ENCODE measurements around the gene LANCL1. TPM values are rescaled to one million over a fixed set of nuclear protein-coding genes. Genes with fewer than 3 reads are reported as not detected.
A peak's percentile ranks its signal among the peaks of the same experiment; 100 is the strongest.

The LANCL1 gene
- polyA plus RNA-seq, 1 experiment: 66.6 TPM

GRCh38 chr2:210478661-210479060 is 2.1 kb upstream of the LANCL1 start:
- Histone ChIP-seq H3K27me3 (ENCODE audit: control insufficient read depth, insufficient read depth, low read length) (no peaks in the 10 kb centered on the region), H3K4me3 (ENCODE audit: low read depth, low read length) (no peak overlapping the region), H3K9me3 (ENCODE audit: control insufficient read depth, insufficient read depth, low read length) (no peaks in the 10 kb centered on the region), H3K27ac (ENCODE audit: low read depth, low read length) (no peak overlapping the region)
- CTCF ChIA-PET: interaction anchor here (1.1 kb wide), 1 partner anchor 24 kb away, joined by 6 read pairs; no protein-coding TSS in a partner anchor
- TF ChIP-seq CTCF (IDR thresholded peaks at IDR 0.05; ENCODE audit: low read depth, low read length): no peak
- POLR2A ChIA-PET: no interaction called here
- DNase-seq (ENCODE audit: low read depth, low spot score): no peak

GRCh38 chr2:210477496-210477895 is 937 bp upstream of the LANCL1 start:
- peak overlapping the region; percentile 76 for H3K4me3 ChIP-seq (ENCODE audit: low read depth, low read length)
- CTCF ChIA-PET: interaction anchor here (2.0 kb wide), 1 partner anchor 25 kb away, joined by 14 read pairs; no protein-coding TSS in a partner anchor

GRCh38 chr2:210475706-210476105 is 853 bp downstream of the LANCL1 start:
- H3K4me3 ChIP-seq (ENCODE audit: low read depth, low read length): peak overlapping the region; percentile 76
- CTCF ChIA-PET: interaction anchor here (2.0 kb wide), 1 partner anchor 27 kb away, joined by 14 read pairs; no protein-coding TSS in a partner anchor
- H3K27ac ChIP-seq (ENCODE audit: low read depth, low read length): no peak overlapping the region

More at GRCh38 chr2:210477496-210477895, 937 bp upstream of the LANCL1 start:
- POLR2A ChIA-PET: no interaction called here
- Histone ChIP-seq H3K27ac (ENCODE audit: low read depth, low read length) (no peak overlapping the region), H3K9me3 (ENCODE audit: control insufficient read depth, insufficient read depth, low read length) (no peaks in the 10 kb centered on the region), H3K27me3 (ENCODE audit: control insufficient read depth, insufficient read depth, low read length) (no peaks in the 10 kb centered on the region)
- peak; percentile 23 for DNase-seq (ENCODE audit: low read depth, low spot score)
- TF ChIP-seq CTCF (IDR thresholded peaks at IDR 0.05; ENCODE audit: low read depth, low read length): no peak

GRCh38 chr2:210474776-210475175 is 1.8 kb downstream of the LANCL1 start:
- no peaks in the 10 kb centered on the region for H3K27me3 ChIP-seq (ENCODE audit: control insufficient read depth, insufficient read depth, low read length)
- no peaks in the 10 kb centered on the region for H3K9me3 ChIP-seq (ENCODE audit: control insufficient read depth, insufficient read depth, low read length)
- ChIA-PET CTCF (interaction anchor here (2.1 kb wide), 1 partner anchor 28 kb away, joined by 8 read pairs; no protein-coding TSS in a partner anchor), POLR2A (no interaction called here)
- no peak for DNase-seq (ENCODE audit: low read depth, low spot score)
- TF ChIP-seq CTCF (IDR thresholded peaks at IDR 0.05; ENCODE audit: low read depth, low read length): no peak
- H3K27ac ChIP-seq (ENCODE audit: low read depth, low read length): no peak overlapping the region
- H3K4me3 ChIP-seq (ENCODE audit: low read depth, low read length): no peak overlapping the region

More at GRCh38 chr2:210475706-210476105, 853 bp downstream of the LANCL1 start:
- Histone ChIP-seq H3K9me3 (ENCODE audit: control insufficient read depth, insufficient read depth, low read length) (no peaks in the 10 kb centered on the region), H3K27me3 (ENCODE audit: control insufficient read depth, insufficient read depth, low read length) (no peaks in the 10 kb centered on the region)
- POLR2A ChIA-PET: no interaction called here
- TF ChIP-seq CTCF (IDR thresholded peaks at IDR 0.05; ENCODE audit: low read depth, low read length): no peak
- no peak for DNase-seq (ENCODE audit: low read depth, low spot score)

- DNase-seq (ENCODE audit: low read depth, low spot score): no peak
- H3K4me3 ChIP-seq (ENCODE audit: low read depth, low read length): no peak overlapping the region
- ChIA-PET POLR2A (no interaction called here), CTCF (interaction anchor here (0.6 to 1.3 kb wide), 2 partner anchors 15 to 490 kb away, joined by 4 to 5 read pairs; no protein-coding TSS in a partner anchor)
- no peaks in the 10 kb centered on the region for H3K27me3 ChIP-seq (ENCODE audit: control insufficient read depth, insufficient read depth, low read length)
- no peak for TF ChIP-seq CTCF (IDR thresholded peaks at IDR 0.05; ENCODE audit: low read depth, low read length)
- H3K9me3 ChIP-seq (ENCODE audit: control insufficient read depth, insufficient read depth, low read length): no peaks in the 10 kb centered on the region
- no peak overlapping the region for H3K27ac ChIP-seq (ENCODE audit: low read depth, low read length)
Measured at GRCh38 chr2:210461401-210461800, 15.2 kb downstream of the LANCL1 start.

Measured in AG04450 (cell line).